HEK293 (cell line): ENCODE results near the gene SDF2L1.
"Not testable (repeated sequence)": the region's sequence is repeated elsewhere in the genome, so short reads cannot be mapped to it uniquely, and the experiment has no call there.

ENCODE experiments used
- CTCF ChIA-PET: fragments of 350-600 bp; formaldehyde crosslinking; extraction: SDS; loops from one replicate; lab custom pipeline; 2021; ENCODE audit warnings: antibody characterized with exemption; lab: Yijun Ruan, JAX
- POLR2A ChIA-PET: fragments of 300-600 bp; formaldehyde crosslinking; extraction: SDS; loops from one replicate; lab custom pipeline; 2020; ENCODE audit warnings: antibody characterized with exemption, inconsistent platforms; lab: Yijun Ruan, JAX
- H3K27ac ChIP-seq: fragments of 200-500 bp; sonication (Bioruptor generic); 2 replicates; pipeline ENCODE4 v1.5.1; 2014; ENCODE audit warnings: low read depth, low read length, control low read depth, inconsistent platforms; ENCODE audit errors: extremely low read depth
- H3K36me3 ChIP-seq, 2 experiments: fragments of 200-500 bp in 1 of 2; sonication (Bioruptor generic) in 1 of 2; 1 replicate in 1 of 2; 2 replicates in 1 of 2; pipeline ENCODE4 v1.5.1; 2014 to 2017; ENCODE audit warnings: inconsistent platforms in 2 of 2, low read length in 2 of 2; ENCODE audit not compliant: control insufficient read depth in 2 of 2, insufficient read depth in 1 of 2
- H3K4me1 ChIP-seq: fragments of 200-500 bp; sonication (Bioruptor generic); 2 replicates; pipeline ENCODE4 v1.5.1; 2014; ENCODE audit warnings: mild to moderate bottlenecking, low read length, inconsistent platforms; ENCODE audit not compliant: control insufficient read depth, insufficient read depth
- H3K4me3 ChIP-seq: 2 replicates; pipeline ENCODE4 v1.5.1; 2011; ENCODE audit warnings: low read depth, mild to moderate bottlenecking, control low read depth, low read length, moderate library complexity
- H3K9me3 ChIP-seq: fragments of 200-500 bp; sonication (Bioruptor generic); 2 replicates; pipeline ENCODE4 v1.5.1; 2014; ENCODE audit warnings: low read depth, low read length, inconsistent platforms; ENCODE audit not compliant: control insufficient read depth, insufficient read depth
- ATF2 ChIP-seq: fragments of 450-650 bp; formaldehyde crosslinking; IDR thresholded peaks from 2 replicates; pipeline ENCODE4 v1.5.1; 2016; ENCODE audit warnings: missing biosample characterization, missing genetic modification characterization, low read depth
- GLIS1 ChIP-seq: fragments of 450-650 bp; formaldehyde crosslinking; IDR thresholded peaks from 2 replicates; pipeline ENCODE4 v1.5.1; 2016; ENCODE audit warnings: missing biosample characterization, missing genetic modification characterization
- RBAK ChIP-seq: fragments of 450-650 bp; formaldehyde crosslinking; IDR thresholded peaks from 2 replicates; pipeline ENCODE4 v1.5.1; 2016; ENCODE audit warnings: missing biosample characterization, missing genetic modification characterization
- SCRT2 ChIP-seq: fragments of 450-650 bp; formaldehyde crosslinking; IDR thresholded peaks from 2 replicates; pipeline ENCODE4 v1.5.1; 2016; ENCODE audit warnings: missing biosample characterization, missing genetic modification characterization
- ZBTB17 ChIP-seq: fragments of 450-650 bp; formaldehyde crosslinking; IDR thresholded peaks from 2 replicates; pipeline ENCODE4 v1.5.1; 2016; ENCODE audit warnings: missing biosample characterization, missing genetic modification characterization
- ZNF2 ChIP-seq: fragments of 450-650 bp; formaldehyde crosslinking; IDR thresholded peaks from 2 replicates; pipeline ENCODE4 v1.5.1; 2016; ENCODE audit warnings: missing biosample characterization, missing genetic modification characterization
- ZNF292 ChIP-seq: fragments of 450-650 bp; formaldehyde crosslinking; IDR thresholded peaks from 2 replicates; pipeline ENCODE4 v1.5.1; 2016; ENCODE audit warnings: low read depth, missing biosample characterization, missing genetic modification characterization, borderline replicate concordance
- ZNF354C ChIP-seq: fragments of 450-650 bp; formaldehyde crosslinking; IDR thresholded peaks from 2 replicates; pipeline ENCODE4 v1.5.1; 2016; ENCODE audit warnings: missing biosample characterization, missing genetic modification characterization, low read depth, borderline replicate concordance
- ZNF366 ChIP-seq: fragments of 450-650 bp; formaldehyde crosslinking; conservative IDR thresholded peaks from 2 replicates; pipeline ENCODE4 v1.5.1; 2016; ENCODE audit warnings: missing biosample characterization, missing genetic modification characterization
- ZNF514 ChIP-seq: fragments of 450-650 bp; formaldehyde crosslinking; IDR thresholded peaks from 2 replicates; pipeline ENCODE4 v1.5.1; 2016; ENCODE audit warnings: missing biosample characterization, missing genetic modification characterization
- ZNF529 ChIP-seq: fragments of 450-650 bp; formaldehyde crosslinking; IDR thresholded peaks from 2 replicates; pipeline ENCODE4 v1.5.1; 2017; ENCODE audit warnings: missing genetic modification characterization, missing biosample characterization; ENCODE audit not compliant: insufficient replicate concordance
- ZNF544 ChIP-seq: fragments of 450-650 bp; formaldehyde crosslinking; IDR thresholded peaks from 2 replicates; pipeline ENCODE4 v1.5.0; 2017; ENCODE audit warnings: missing biosample characterization, missing genetic modification characterization
- ZNF629 ChIP-seq: fragments of 450-650 bp; formaldehyde crosslinking; IDR thresholded peaks from 2 replicates; pipeline ENCODE4 v1.5.1; 2017; ENCODE audit warnings: missing biosample characterization, missing genetic modification characterization
- ZNF645 ChIP-seq: fragments of 450-650 bp; formaldehyde crosslinking; IDR thresholded peaks from 2 replicates; pipeline ENCODE4; 2016; ENCODE audit warnings: missing biosample characterization, missing genetic modification characterization
- ZNF654 ChIP-seq: fragments of 450-650 bp; formaldehyde crosslinking; IDR thresholded peaks from 2 replicates; pipeline ENCODE4 v1.5.1; 2016; ENCODE audit warnings: low read depth, missing biosample characterization, missing genetic modification characterization
- ZNF670 ChIP-seq: fragments of 450-650 bp; formaldehyde crosslinking; IDR thresholded peaks from 2 replicates; pipeline ENCODE4 v1.5.1; 2016; ENCODE audit warnings: missing biosample characterization, missing genetic modification characterization, low read depth
- ZNF704 ChIP-seq: fragments of 450-650 bp; formaldehyde crosslinking; IDR thresholded peaks from 2 replicates; pipeline ENCODE4 v1.5.1; 2016; ENCODE audit warnings: missing biosample characterization, missing genetic modification characterization
- ZSCAN16 ChIP-seq: fragments of 450-650 bp; formaldehyde crosslinking; IDR thresholded peaks from 2 replicates; pipeline ENCODE4 v1.5.1; 2016; ENCODE audit warnings: missing biosample characterization, missing genetic modification characterization
- ZSCAN23 ChIP-seq: fragments of 450-650 bp; formaldehyde crosslinking; IDR thresholded peaks from 2 replicates; pipeline ENCODE4 v1.5.1; 2016; ENCODE audit warnings: missing biosample characterization, missing genetic modification characterization
- TF ChIP-seq, protein P1 (sequence below): fragments of 450-650 bp; formaldehyde crosslinking; IDR thresholded peaks from 2 replicates; pipeline ENCODE4 v1.5.1; 2016; ENCODE audit warnings: missing biosample characterization, missing genetic modification characterization
- TF ChIP-seq, protein P2 (sequence below): fragments of 450-650 bp; formaldehyde crosslinking; optimal IDR thresholded peaks from 2 replicates; pipeline ENCODE3; 2016; ENCODE audit warnings: missing biosample characterization, mild to moderate bottlenecking, missing genetic modification characterization
- TF ChIP-seq, protein P3 (sequence below): fragments of 450-650 bp; formaldehyde crosslinking; IDR thresholded peaks from 2 replicates; pipeline ENCODE4 v1.5.1; 2016; ENCODE audit warnings: missing biosample characterization, missing genetic modification characterization

Gene SDF2L1

DNA sequence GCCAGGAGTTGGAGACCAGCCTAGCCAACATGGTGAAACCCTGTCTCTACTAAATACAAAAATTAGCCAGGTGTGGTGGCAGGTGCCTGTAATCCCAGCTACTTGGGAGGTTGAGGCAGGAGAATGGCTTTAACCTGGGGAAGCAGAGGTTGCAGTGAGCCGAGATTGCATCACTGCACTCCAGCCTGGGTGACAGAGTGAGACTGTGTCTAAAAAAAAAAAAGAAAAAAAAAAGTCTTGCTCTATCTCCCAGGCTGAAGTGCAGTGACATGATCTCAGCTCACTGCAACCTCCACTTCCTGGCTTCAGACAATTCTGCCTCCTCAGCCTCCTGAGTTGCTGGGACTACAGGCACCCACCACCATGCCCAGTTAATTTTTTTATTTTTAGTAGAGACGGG lies 4.7 kb upstream of the SDF2L1 start:
- H3K27ac ChIP-seq, H3K4me3 ChIP-seq, H3K9me3 ChIP-seq, POLR2A ChIA-PET, H3K36me3 ChIP-seq, H3K4me1 ChIP-seq: not testable (repeated sequence)
- 0 out of 2 replicates have a peak, but pooled peaks have one; percentile 29 for TF ChIP-seq ZBTB17 (tag by site-specific recombination)
- TF ChIP-seq, protein P1, sequence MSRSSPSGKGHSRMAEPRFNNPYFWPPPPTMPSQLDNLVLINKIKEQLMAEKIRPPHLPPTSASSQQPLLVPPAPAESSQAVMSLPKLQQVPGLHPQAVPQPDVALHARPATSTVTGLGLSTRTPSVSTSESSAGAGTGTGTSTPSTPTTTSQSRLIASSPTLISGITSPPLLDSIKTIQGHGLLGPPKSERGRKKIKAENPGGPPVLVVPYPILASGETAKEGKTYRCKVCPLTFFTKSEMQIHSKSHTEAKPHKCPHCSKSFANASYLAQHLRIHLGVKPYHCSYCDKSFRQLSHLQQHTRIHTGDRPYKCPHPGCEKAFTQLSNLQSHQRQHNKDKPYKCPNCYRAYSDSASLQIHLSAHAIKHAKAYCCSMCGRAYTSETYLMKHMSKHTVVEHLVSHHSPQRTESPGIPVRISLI (tag by site-specific recombination): peak; percentile 86
- TF ChIP-seq, all 188 proteins: peak for 2; not testable (repeated sequence) for 186
- CTCF ChIA-PET: interaction anchor here (2.0 to 2.8 kb wide), 2 partner anchors 9 to 13 kb away, joined by 6 to 13 read pairs; no protein-coding TSS in a partner anchor

DNA sequence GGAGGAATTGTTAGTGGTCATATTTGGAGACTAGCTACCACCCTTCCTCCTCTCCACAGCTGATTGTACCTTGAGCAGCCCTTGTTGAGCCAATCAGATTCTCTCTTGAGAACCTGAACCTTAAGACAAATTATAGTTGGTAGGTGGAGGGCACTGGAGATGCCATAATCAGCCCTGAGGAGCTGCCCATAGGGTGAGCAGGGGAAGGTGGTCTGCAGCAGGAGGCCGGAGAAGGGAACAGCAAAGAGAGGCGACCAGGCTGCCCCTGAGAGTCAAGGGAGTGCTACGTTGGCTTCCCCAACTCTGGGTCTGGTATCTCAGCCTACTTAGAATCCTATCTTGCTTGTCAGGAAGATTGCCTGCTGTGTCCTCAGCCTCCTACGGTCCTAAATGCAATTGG lies 2.7 kb upstream of the SDF2L1 start:
- Histone ChIP-seq H3K27ac (no peak overlapping the region), H3K4me1 (no peaks in the 10 kb centered on the region), H3K4me3 (no peak overlapping the region), H3K9me3 (no peaks in the 10 kb centered on the region), H3K36me3 (peaks cover 0 to 8% of the 10 kb centered on the region in 2 experiments; a peak in 1 of 3 replicates)
- ChIA-PET POLR2A (no interaction called here), CTCF (interaction anchor here (0.5 to 2.1 kb wide), 2 partner anchors 10 to 30 kb away, joined by 4 to 9 read pairs; partner anchors contain the start of gene YDJC)
- TF ChIP-seq ZNF670 (tag by site-specific recombination) (no peak), ZNF292 (tag by site-specific recombination) (no peak), ZNF366 (tag by site-specific recombination) (no peak), ZSCAN23 (tag by site-specific recombination) (no peak), RBAK (tag by site-specific recombination) (no peak), ZNF645 (tag by site-specific recombination) (no peak), ZNF354C (tag by site-specific recombination) (no peak)
- TF ChIP-seq, protein P2, sequence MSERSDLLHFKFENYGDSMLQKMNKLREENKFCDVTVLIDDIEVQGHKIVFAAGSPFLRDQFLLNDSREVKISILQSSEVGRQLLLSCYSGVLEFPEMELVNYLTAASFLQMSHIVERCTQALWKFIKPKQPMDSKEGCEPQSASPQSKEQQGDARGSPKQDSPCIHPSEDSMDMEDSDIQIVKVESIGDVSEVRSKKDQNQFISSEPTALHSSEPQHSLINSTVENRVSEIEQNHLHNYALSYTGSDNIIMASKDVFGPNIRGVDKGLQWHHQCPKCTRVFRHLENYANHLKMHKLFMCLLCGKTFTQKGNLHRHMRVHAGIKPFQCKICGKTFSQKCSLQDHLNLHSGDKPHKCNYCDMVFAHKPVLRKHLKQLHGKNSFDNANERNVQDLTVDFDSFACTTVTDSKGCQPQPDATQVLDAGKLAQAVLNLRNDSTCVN (tag by site-specific recombination): no peak

DNA sequence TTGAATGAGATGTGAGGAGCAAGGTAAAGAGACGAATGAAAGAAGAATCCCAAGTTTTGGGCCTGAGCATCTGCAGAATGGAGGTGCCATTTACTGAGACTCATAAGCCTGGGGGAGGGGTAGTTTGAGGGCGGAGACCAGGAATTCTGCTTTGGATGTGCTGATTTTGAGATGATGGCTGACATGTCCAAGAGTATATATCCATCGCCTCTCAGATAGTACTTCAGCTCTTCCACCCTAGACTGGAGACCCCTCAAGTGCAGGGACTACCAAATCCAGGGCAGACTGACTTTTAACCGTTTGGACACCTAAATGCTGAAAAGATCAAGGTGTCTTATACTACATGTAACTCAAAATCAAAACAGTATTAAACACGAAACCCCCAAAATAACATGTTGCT lies 1.3 kb upstream of the SDF2L1 start:
- H3K4me1 ChIP-seq: no peaks in the 10 kb centered on the region
- no peak for TF ChIP-seq ATF2 (tag by site-specific recombination)
- TF ChIP-seq ZSCAN16 (tag by site-specific recombination): no peak
- TF ChIP-seq, protein P3, sequence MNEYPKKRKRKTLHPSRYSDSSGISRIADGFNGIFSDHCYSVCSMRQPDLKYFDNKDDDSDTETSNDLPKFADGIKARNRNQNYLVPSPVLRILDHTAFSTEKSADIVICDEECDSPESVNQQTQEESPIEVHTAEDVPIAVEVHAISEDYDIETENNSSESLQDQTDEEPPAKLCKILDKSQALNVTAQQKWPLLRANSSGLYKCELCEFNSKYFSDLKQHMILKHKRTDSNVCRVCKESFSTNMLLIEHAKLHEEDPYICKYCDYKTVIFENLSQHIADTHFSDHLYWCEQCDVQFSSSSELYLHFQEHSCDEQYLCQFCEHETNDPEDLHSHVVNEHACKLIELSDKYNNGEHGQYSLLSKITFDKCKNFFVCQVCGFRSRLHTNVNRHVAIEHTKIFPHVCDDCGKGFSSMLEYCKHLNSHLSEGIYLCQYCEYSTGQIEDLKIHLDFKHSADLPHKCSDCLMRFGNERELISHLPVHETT (tag by site-specific recombination): no peak
- no peak for TF ChIP-seq ZNF514
- TF ChIP-seq ZNF704 (tag by site-specific recombination): no peak
- TF ChIP-seq SCRT2 (tag by site-specific recombination): no peak
- TF ChIP-seq ZNF654 (tag by site-specific recombination): no peak
- TF ChIP-seq ZNF544 (tag by site-specific recombination): no peak
- TF ChIP-seq ZNF2 (tag by site-specific recombination): no peak
- no peak for TF ChIP-seq ZNF629 (tag by site-specific recombination)
- TF ChIP-seq, protein P2 (tag by site-specific recombination): no peak
- no peak for TF ChIP-seq ZNF529 (tag by site-specific recombination)
- TF ChIP-seq GLIS1 (tag by site-specific recombination): no peak
- TF ChIP-seq, all 188 proteins: peak for 0
- H3K27ac ChIP-seq: no peak overlapping the region
- H3K36me3 ChIP-seq: peaks cover 0 to 16% of the 10 kb centered on the region in 2 experiments; a peak in 2 of 3 replicates
- H3K4me3 ChIP-seq: no peak overlapping the region
- CTCF ChIA-PET: interaction anchor here (1.3 to 3.3 kb wide), 5 partner anchors 10 to 31 kb away, joined by 3 to 109 read pairs (median 7); partner anchors contain the start of genes CCDC116 and YDJC
- H3K9me3 ChIP-seq: no peaks in the 10 kb centered on the region
- POLR2A ChIA-PET: interaction anchor here (1.2 to 3.0 kb wide), 5 partner anchors 9 to 28 kb away, joined by 4 to 50 read pairs (median 7); partner anchors contain the start of genes CCDC116, PPIL2 and YDJC
